ENCODE results near the gene ATXN7L2.

DNA sequence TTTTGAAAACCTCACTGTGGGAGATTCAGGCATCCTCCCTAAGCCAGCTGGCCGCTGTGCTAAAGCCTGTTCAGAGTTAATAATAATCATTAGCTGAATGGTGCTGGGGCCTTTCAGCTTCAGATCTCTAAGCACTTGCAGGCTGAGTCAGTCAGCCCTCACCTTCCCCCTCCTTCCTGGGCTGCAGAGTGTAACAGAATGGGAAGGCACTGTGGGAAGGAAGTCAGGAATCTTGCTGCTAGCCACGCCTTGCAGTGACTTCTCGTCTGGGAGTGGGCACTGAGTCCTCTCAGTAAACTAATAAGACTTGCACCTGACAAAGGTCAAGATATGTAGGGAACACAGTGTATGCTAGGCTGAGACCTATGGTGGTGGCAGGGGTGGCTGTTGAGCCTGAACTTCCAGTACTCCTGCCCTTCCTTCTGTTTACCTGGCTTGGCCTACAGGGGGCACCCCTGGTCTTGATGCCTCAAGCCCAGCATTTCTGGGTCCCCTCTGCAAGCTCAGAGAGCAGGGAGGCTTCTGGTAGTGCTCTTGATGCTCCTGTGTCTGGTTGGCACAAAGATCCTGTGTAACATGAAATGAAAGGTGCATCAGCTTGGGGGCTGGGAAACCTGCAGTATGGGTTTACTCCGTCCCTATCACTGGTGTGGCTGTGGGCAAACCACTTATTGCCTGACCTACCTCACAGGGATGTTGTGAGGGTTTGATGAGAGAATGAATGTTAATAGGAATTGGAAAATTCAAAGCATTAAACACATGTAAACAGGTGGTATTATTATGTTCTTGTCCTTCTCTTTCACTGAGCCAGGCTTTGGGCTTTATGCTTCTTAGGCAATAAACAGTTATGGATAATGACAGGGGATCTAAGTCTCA is 16.2 kb downstream of the ATXN7L2 start:
- TF ChIP-seq GLIS3 (CRISPR knock-in tag; IDR thresholded peaks at IDR 0.05) (no peak), ESRRG (CRISPR knock-in tag; IDR thresholded peaks at IDR 0.05) (no peak), RARB (CRISPR knock-in tag; IDR thresholded peaks at IDR 0.05) (no peak), BACH2 (CRISPR knock-in tag; IDR thresholded peaks at IDR 0.05; ENCODE audit: borderline replicate concordance) (no peak), ZFP30 (CRISPR knock-in tag; IDR thresholded peaks at IDR 0.05) (no peak)
- TF ChIP-seq, protein P1, sequence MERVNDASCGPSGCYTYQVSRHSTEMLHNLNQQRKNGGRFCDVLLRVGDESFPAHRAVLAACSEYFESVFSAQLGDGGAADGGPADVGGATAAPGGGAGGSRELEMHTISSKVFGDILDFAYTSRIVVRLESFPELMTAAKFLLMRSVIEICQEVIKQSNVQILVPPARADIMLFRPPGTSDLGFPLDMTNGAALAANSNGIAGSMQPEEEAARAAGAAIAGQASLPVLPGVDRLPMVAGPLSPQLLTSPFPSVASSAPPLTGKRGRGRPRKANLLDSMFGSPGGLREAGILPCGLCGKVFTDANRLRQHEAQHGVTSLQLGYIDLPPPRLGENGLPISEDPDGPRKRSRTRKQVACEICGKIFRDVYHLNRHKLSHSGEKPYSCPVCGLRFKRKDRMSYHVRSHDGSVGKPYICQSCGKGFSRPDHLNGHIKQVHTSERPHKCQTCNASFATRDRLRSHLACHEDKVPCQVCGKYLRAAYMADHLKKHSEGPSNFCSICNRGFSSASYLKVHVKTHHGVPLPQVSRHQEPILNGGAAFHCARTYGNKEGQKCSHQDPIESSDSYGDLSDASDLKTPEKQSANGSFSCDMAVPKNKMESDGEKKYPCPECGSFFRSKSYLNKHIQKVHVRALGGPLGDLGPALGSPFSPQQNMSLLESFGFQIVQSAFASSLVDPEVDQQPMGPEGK (CRISPR knock-in tag; IDR thresholded peaks at IDR 0.05; ENCODE audit: borderline replicate concordance), result no peak

All from SK-N-SH treated with all-trans-retinoic acid at 6 μM for 48 hours (cell line).